GM18870 (cell line): ENCODE data around the gene PLEKHA6.

ENCODE experiments used
- ATAC-seq: cut with Tn5 transposase; IDR thresholded peaks from one replicate; pipeline ENCODE4 v1.9.1; 2021; ENCODE audit warnings: moderate library complexity; ENCODE audit not compliant: unreplicated experiment

PLEKHA6 gene

GRCh38 chr1:204359474-204360255 lies at the start of gene PLEKHA6:
TSS of gene PLEKHA6 (minus strand) at chr1:204359929. CDS start at chr1:204273727, 86,202 bp downstream.
- ATAC-seq, result no peak

- no peak for ATAC-seq
These were observed 49.4 kb upstream of the PLEKHA6 start for GRCh38 chr1:204409123-204409522.

GRCh38 chr1:204408602-204409001 lies 48.9 kb upstream of the PLEKHA6 start:
- no peak for ATAC-seq

GRCh38 chr1:204408074-204408507 lies 48.4 kb upstream of the PLEKHA6 start:
- ATAC-seq, result no peak

- no peak for ATAC-seq
These were observed 47.7 kb upstream of the PLEKHA6 start for GRCh38 chr1:204407295-204407971.

GRCh38 chr1:204406621-204407020 lies 46.9 kb upstream of the PLEKHA6 start:
- ATAC-seq, result no peak

GRCh38 chr1:204405988-204406387 lies 46.3 kb upstream of the PLEKHA6 start:
- ATAC-seq, result no peak

GRCh38 chr1:204404629-204405028 lies 44.9 kb upstream of the PLEKHA6 start:
- no peak for ATAC-seq

GRCh38 chr1:204402391-204402790 lies 42.7 kb upstream of the PLEKHA6 start:
- no peak for ATAC-seq

GRCh38 chr1:204401730-204402129 lies 42.0 kb upstream of the PLEKHA6 start:
- no peak for ATAC-seq

GRCh38 chr1:204400882-204401510 lies 41.3 kb upstream of the PLEKHA6 start:
- no peak for ATAC-seq

GRCh38 chr1:204398197-204399125 lies 38.7 kb upstream of the PLEKHA6 start:
- ATAC-seq, result no peak

- ATAC-seq, result no peak
These were observed 36.4 kb upstream of the PLEKHA6 start for GRCh38 chr1:204396015-204396583.

- no peak for ATAC-seq
These were observed 31.9 kb upstream of the PLEKHA6 start for GRCh38 chr1:204391629-204392028.

- no peak for ATAC-seq
These were observed 31.2 kb upstream of the PLEKHA6 start for GRCh38 chr1:204390751-204391466.

GRCh38 chr1:204385727-204386126 lies 26.0 kb upstream of the PLEKHA6 start:
- no peak for ATAC-seq

GRCh38 chr1:204384636-204385352 lies 25.1 kb upstream of the PLEKHA6 start:
- no peak for ATAC-seq

- ATAC-seq, result no peak
These were observed 23.6 kb upstream of the PLEKHA6 start for GRCh38 chr1:204383163-204383904.
